ENCODE results near the gene ITGBL1.

Gene ITGBL1

DNA sequence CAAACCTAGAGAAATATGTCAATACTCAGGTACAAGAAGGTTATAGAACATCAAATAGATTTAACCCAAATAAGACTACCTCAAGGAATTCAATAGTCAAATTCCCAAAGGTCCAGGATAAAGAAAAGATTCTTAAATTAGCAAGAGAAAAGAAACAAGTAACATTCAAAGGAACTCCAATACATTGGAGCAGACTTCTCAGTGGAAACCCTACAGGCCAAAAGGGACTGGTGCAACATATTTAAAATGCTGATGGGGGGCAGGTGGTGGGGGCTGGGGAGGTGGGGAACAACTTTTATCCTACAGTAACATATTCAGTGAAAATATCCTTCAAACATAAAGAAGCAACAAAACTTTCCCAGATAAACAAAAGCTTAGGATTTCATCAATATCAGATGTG, 23.1 kb downstream of the ITGBL1 start:
- H3K9me3 ChIP-seq, result no peaks in the 10 kb centered on the region; the same call in 1 of the 2 replicates
- no peak overlapping the region for H3K4me3 ChIP-seq (ENCODE audit: low read depth, low read length)
- no peak for DNase-seq
- no peaks in the 10 kb centered on the region for H3K27me3 ChIP-seq
- TF ChIP-seq, protein P1, sequence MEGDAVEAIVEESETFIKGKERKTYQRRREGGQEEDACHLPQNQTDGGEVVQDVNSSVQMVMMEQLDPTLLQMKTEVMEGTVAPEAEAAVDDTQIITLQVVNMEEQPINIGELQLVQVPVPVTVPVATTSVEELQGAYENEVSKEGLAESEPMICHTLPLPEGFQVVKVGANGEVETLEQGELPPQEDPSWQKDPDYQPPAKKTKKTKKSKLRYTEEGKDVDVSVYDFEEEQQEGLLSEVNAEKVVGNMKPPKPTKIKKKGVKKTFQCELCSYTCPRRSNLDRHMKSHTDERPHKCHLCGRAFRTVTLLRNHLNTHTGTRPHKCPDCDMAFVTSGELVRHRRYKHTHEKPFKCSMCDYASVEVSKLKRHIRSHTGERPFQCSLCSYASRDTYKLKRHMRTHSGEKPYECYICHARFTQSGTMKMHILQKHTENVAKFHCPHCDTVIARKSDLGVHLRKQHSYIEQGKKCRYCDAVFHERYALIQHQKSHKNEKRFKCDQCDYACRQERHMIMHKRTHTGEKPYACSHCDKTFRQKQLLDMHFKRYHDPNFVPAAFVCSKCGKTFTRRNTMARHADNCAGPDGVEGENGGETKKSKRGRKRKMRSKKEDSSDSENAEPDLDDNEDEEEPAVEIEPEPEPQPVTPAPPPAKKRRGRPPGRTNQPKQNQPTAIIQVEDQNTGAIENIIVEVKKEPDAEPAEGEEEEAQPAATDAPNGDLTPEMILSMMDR (IDR thresholded peaks at IDR 0.05; ENCODE audit: low read depth, low read length), result no peak
- H3K4me1 ChIP-seq, result no peaks in the 10 kb centered on the region
- no peaks in the 10 kb centered on the region for H3K36me3 ChIP-seq

DNA sequence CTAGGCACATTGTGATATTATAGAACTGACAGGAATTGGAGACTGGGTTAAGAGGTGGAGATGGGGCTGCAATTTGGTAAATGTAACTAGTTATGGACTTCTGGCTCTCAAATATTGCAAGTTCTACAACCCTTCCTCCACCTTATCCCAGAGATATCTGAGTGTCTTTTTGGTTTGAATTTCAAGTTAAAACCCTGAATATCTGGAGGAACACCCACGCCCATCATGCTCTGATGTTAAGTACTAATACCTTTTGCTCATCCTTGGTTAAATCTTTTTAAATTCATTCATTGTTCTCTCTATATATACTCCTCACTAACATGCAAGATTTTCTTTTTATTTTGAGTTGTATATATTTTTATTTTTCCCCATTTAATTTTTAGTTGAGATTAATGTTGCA, 28.9 kb downstream of the ITGBL1 start:
- Histone ChIP-seq H3K36me3 (no peaks in the 10 kb centered on the region), H3K9me3 (no peaks in the 10 kb centered on the region; the same call in 1 of the 2 replicates), H3K27me3 (no peaks in the 10 kb centered on the region; the same call in 1 of the 2 replicates), H3K4me3 (ENCODE audit: low read depth, low read length) (no peak overlapping the region), H3K4me1 (no peaks in the 10 kb centered on the region)
- TF ChIP-seq, protein P1 (IDR thresholded peaks at IDR 0.05; ENCODE audit: low read depth, low read length), result no peak
- DNase-seq, result no peak

DNA sequence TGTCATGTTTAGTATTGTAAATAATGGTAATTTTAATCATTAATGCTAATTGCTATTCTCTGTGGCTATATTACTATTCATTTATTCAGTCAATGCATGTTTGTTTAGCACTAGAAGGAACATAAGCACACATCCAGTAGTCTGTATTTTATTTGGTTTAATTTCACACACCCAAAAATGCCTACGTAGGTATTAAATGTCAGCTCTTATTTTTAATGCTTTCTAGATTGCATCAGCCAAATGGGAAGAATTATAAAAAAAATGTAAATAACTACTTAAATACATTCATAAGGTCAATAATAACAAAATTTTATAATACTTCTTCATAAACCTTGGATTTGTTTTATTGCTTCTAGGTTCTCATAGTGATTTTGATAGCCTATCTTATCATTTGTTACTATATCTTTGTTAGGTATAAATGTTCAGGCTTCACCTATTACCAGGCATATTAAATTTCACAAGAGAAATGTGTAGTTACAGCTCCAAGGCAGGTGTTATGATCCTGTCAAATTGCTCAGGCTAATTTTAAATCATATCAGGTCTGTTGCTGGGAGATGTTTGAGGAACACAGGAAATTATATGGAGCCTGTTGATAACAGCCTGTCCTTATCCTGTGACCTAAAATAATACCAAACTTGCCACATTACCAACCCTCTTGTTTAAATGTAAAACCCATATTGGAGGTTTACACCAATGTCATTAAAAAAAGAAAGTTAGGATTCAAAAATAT, 34.4 kb downstream of the ITGBL1 start:
- H3K36me3 ChIP-seq, result no peaks in the 10 kb centered on the region
- no peak for DNase-seq
- H3K4me1 ChIP-seq, result no peaks in the 10 kb centered on the region
- no peak overlapping the region for H3K4me3 ChIP-seq (ENCODE audit: low read depth, low read length)
- no peaks in the 10 kb centered on the region for H3K9me3 ChIP-seq
- no peaks in the 10 kb centered on the region; the same call in 1 of the 2 replicates for H3K27me3 ChIP-seq
- TF ChIP-seq, protein P1 (IDR thresholded peaks at IDR 0.05; ENCODE audit: low read depth, low read length), result no peak

DNA sequence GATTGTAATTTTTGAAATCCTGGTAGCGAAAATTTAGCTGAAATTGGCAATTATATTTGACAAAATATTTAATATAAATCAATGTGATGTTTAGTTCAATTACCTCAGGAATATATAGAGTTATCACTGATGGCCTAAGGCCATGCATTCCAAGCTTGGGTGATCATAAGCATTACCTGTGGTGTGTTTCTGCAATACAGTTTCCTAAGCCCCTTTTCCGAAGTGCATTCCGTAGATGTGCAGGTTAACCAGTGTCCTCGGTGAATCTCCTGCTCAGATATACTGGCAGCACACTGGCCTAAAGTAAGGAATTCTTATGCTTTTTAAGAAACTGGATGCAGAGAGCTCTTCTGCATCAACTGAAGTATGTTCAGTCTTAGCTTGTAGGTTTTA, 35.0 kb downstream of the ITGBL1 start:
- Histone ChIP-seq H3K27me3 (no peaks in the 10 kb centered on the region; the same call in 1 of the 2 replicates), H3K36me3 (no peaks in the 10 kb centered on the region), H3K4me3 (ENCODE audit: low read depth, low read length) (no peak overlapping the region), H3K9me3 (no peaks in the 10 kb centered on the region), H3K4me1 (no peaks in the 10 kb centered on the region)
- DNase-seq, result no peak
- TF ChIP-seq, protein P1 (IDR thresholded peaks at IDR 0.05; ENCODE audit: low read depth, low read length), result no peak

DNA sequence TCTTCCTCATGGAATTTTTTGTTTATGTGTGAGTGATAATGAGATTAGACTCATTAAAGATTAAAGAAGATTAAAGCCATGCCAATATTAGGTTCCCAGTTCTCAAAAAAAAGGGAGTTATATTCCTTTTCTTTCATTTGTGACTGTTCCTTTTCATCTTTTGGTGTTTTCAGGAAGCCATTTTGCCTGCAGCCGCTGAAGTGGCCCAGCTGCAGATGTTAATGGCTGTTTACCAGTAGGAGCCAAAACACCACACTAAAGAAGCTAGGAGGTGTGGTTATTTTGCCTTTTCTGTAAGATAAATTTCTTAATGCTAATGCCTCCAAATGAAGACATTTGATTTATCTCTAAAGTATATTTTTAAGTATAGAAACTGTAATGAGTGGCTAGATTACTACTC, 36.3 kb downstream of the ITGBL1 start:
- Histone ChIP-seq H3K36me3 (no peaks in the 10 kb centered on the region), H3K4me1 (no peaks in the 10 kb centered on the region), H3K9me3 (no peaks in the 10 kb centered on the region), H3K4me3 (ENCODE audit: low read depth, low read length) (no peak overlapping the region), H3K27me3 (no peaks in the 10 kb centered on the region; the same call in 1 of the 2 replicates)
- TF ChIP-seq, protein P1 (IDR thresholded peaks at IDR 0.05; ENCODE audit: low read depth, low read length), result no peak
- no peak for DNase-seq

DNA sequence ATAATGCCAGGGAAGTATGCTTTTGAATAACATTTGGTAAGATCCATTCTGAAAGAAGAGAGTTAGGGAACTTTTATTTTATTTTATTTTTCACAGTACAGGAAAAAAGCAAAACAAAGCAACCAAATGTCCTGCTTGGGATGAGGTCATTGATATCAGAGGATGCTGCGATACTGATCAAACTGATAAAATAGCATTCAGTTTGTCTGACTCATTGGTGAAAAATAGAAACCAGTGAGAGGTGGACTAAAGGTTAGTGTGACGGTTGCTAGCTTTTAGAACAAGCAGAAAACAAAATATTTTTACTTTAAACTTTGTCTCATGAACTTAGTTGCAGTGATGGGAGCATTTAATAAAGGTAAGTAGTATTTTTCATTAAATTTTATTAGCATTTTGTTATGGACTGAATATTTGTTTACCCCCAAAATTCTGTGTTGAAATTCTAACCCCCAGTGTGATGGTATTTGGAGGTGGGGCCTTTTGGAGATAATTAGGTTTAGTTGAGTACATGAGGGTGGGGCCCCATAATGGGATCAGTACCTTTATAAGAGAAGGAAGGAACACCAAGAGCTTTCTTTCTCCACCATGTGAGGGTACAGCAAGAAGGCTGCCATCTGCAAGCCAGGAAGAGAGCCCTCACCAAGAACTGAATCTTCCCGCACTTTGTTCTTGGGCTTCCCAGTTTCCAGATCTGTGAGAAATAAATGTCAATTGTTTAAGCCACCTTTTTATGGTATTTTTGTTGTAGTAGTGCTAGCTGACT, 37.3 kb downstream of the ITGBL1 start:
- TF ChIP-seq, protein P1 (IDR thresholded peaks at IDR 0.05; ENCODE audit: low read depth, low read length), result no peak
- no peak overlapping the region for H3K4me3 ChIP-seq (ENCODE audit: low read depth, low read length)
- H3K27me3 ChIP-seq, result no peaks in the 10 kb centered on the region; the same call in 1 of the 2 replicates
- H3K4me1 ChIP-seq, result no peaks in the 10 kb centered on the region
- no peak for DNase-seq
- H3K9me3 ChIP-seq, result no peaks in the 10 kb centered on the region
- no peaks in the 10 kb centered on the region for H3K36me3 ChIP-seq
